Prostate gland (tissue), 2 donors: Measurements from ENCODE around the gene TTLL5. TPM values are rescaled to one million over a fixed set of nuclear protein-coding genes. Genes with fewer than 3 reads are reported as not detected.

Experiments used
- DNase-seq: peaks from one replicate; pipeline ENCODE4 v3.0.0-alpha.2; 2019; ENCODE audit warnings: low spot score
- H3K27ac ChIP-seq, 2 donors: fragments of 200-600 bp; sonication (generic); 2 replicates each; pipeline ENCODE4 v1.5.1; 2017 to 2019
- H3K27me3 ChIP-seq: fragments of 200-600 bp; sonication (generic); replicated peaks from 2 replicates; pipeline ENCODE4 v1.5.1; 2019; ENCODE audit not compliant: insufficient read depth
- H3K36me3 ChIP-seq, 2 donors: fragments of 200-600 bp; sonication (generic); 1 replicate in 1 of 2; 2 replicates in 1 of 2; pipeline versions ENCODE4 v1.5.1 to v1.8.1; 2017 to 2019
- H3K4me1 ChIP-seq: fragments of 200-600 bp; sonication (generic); replicated peaks from 2 replicates; pipeline ENCODE4 v1.5.1; 2019
- H3K4me3 ChIP-seq, 2 donors: fragments of 200-600 bp; sonication (generic); 2 replicates each; pipeline ENCODE4 v1.5.1; 2017 to 2019
- H3K9me3 ChIP-seq: fragments of 200-600 bp; sonication (generic); 2 replicates; pipeline ENCODE4 v1.5.1; 2017
- POLR2A ChIP-seq: fragments of 450-650 bp; IDR thresholded peaks from one replicate; pipeline ENCODE4 v1.6.1; 2016; ENCODE audit warnings: antibody characterized with exemption, mild to moderate bottlenecking
- POLR2AphosphoS5 ChIP-seq: sonication (generic); formaldehyde crosslinking; IDR thresholded peaks from one replicate; pipeline ENCODE4 v1.6.1; 2017; ENCODE audit warnings: antibody characterized with exemption
- WGBS: methylation state at CpG from one replicate; pipeline ENCODE4 v1.1.5; 2018; 5-methylcytosine and 5-hydroxymethylcytosine counted together
- intact Hi-C: fragments of 100-400 bp; cut with DNase I; formaldehyde crosslinking; loops from one replicate; pipeline ENCODE4 v1.14.2; 2022
- total RNA-seq, 2 donors: library from RNA; depleted of rRNA; stranded (reverse); fragments of >200 nt; gene quantifications; one replicate each; pipeline ENCODE4 v1.1.0, GENCODE V29; 2016
- TF ChIP-seq, protein P1 (sequence below), 4 experiments: fragments of 200-600 bp in 2 of 4; fragments of 450-650 bp in 2 of 4; sonication (generic) in 2 of 4; IDR thresholded peaks; 1 replicate in 3 of 4; 2 replicates in 1 of 4; pipeline ENCODE4 v1.5.1; 2016 to 2019; ENCODE audit warnings: antibody characterized with exemption in 4 of 4, mild to moderate bottlenecking in 2 of 4, moderate library complexity in 2 of 4

TTLL5 gene
- total RNA-seq, 2 donors from 2014 or later = 40.3 to 46.2 TPM

DNA sequence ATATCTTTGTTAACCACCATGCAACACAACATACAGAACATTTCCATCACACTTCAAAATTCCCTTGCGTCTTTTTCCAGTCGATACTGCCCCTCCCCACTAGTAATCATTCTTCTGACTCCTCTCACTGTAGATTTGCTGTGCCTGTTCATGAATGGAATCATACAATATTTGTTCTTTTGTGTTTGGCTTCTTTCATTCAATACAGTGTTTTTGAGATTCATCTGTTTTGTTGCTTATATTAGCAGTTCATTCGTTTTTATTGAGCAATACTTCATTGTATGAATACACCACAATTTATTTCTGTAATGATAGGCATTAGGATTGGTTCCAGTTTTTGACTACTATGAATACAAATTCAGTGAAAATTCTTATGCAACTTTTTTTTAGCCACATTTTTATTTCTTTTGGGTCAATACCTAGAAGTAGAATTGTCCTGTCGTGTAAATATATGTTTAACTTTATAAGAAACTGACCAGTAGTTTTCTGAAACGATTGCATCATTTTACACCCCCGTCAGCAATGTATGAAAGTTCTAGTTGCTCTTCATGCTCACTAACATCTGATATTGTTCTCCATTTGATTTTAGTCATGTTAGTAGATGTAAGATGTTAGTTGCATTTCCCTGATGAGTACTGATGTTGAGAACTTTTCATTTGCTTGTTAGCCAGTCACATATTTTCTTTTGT, 193.2 kb downstream of the TTLL5 start:
- no peak for DNase-seq
- 79% methylated on average over 6 of the region's 6 CpGs for WGBS
- no peak overlapping the region for H3K27ac ChIP-seq
- H3K4me1 ChIP-seq = peaks cover 1% of the 10 kb centered on the region
- H3K9me3 ChIP-seq = no peaks in the 10 kb centered on the region
- no peaks in the 10 kb centered on the region for H3K27me3 ChIP-seq
- intact Hi-C loops = no loop called here
- no peaks in the 10 kb centered on the region for H3K36me3 ChIP-seq
- no peak overlapping the region for H3K4me3 ChIP-seq
- TF ChIP-seq POLR2A = no peak
- TF ChIP-seq, protein P1, sequence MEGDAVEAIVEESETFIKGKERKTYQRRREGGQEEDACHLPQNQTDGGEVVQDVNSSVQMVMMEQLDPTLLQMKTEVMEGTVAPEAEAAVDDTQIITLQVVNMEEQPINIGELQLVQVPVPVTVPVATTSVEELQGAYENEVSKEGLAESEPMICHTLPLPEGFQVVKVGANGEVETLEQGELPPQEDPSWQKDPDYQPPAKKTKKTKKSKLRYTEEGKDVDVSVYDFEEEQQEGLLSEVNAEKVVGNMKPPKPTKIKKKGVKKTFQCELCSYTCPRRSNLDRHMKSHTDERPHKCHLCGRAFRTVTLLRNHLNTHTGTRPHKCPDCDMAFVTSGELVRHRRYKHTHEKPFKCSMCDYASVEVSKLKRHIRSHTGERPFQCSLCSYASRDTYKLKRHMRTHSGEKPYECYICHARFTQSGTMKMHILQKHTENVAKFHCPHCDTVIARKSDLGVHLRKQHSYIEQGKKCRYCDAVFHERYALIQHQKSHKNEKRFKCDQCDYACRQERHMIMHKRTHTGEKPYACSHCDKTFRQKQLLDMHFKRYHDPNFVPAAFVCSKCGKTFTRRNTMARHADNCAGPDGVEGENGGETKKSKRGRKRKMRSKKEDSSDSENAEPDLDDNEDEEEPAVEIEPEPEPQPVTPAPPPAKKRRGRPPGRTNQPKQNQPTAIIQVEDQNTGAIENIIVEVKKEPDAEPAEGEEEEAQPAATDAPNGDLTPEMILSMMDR (IDR thresholded peaks at IDR 0.05) = no peak

DNA sequence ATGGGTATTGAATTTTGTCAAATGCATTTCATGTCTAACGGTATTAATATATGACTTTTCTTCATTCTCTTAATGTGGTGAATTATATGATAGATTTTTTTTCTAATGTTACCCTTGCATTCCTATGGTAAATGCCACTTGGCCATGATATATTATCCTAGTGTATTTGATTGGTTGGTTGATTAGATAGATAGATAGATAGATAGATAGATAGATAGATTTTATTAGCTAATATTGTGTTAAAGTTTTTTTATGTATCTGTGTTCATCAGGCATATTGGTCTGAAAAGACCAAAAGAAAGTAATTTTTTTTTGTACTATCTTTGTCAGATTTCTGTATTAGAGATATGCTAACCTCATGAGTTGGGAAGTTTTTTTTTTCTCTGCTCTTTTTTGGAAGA, 196.2 kb downstream of the TTLL5 start:
- no peaks in the 10 kb centered on the region for H3K27me3 ChIP-seq
- H3K36me3 ChIP-seq = no peaks in the 10 kb centered on the region
- intact Hi-C loops = no loop called here
- no peak overlapping the region for H3K4me3 ChIP-seq
- H3K27ac ChIP-seq = no peak overlapping the region
- H3K4me1 ChIP-seq = peaks cover 12% of the 10 kb centered on the region
- no peaks in the 10 kb centered on the region for H3K9me3 ChIP-seq
- WGBS = 91% methylated on average over 1 of the region's 1 CpG
- TF ChIP-seq, protein P1 (IDR thresholded peaks at IDR 0.05) = no peak
- TF ChIP-seq POLR2A = no peak
- no peak for TF ChIP-seq POLR2AphosphoS5
- DNase-seq = no peak

DNA sequence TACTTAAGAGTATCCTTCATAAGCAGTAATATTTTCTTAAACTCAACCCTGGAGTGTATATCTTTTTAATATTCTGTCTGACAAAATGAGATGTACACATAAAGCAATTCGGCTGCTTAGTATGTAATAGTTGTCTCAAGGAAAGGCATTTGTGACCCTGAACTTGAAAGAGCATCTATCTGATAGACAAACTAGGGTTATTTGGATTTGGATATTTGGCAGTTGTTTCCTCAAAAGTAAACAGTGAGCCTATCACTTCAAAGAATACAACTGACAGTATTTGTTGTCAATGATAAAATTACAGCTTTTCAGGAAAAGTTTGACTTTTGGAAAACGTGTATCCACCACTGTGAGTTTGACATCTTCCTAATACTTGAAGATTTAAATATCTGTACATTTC, 197.3 kb downstream of the TTLL5 start:
- peaks cover 12% of the 10 kb centered on the region for H3K4me1 ChIP-seq
- WGBS = 72% methylated on average over 2 of the region's 2 CpGs
- H3K27me3 ChIP-seq = no peaks in the 10 kb centered on the region
- TF ChIP-seq POLR2A (no peak), POLR2AphosphoS5 (no peak)
- TF ChIP-seq, protein P1 (IDR thresholded peaks at IDR 0.05) = no peak
- H3K36me3 ChIP-seq = no peaks in the 10 kb centered on the region
- DNase-seq = no peak
- no peak overlapping the region for H3K4me3 ChIP-seq
- intact Hi-C loops = no loop called here
- H3K9me3 ChIP-seq = no peaks in the 10 kb centered on the region
- peak overlapping the region in 1 of 2 donors; percentile 9 for H3K27ac ChIP-seq

DNA sequence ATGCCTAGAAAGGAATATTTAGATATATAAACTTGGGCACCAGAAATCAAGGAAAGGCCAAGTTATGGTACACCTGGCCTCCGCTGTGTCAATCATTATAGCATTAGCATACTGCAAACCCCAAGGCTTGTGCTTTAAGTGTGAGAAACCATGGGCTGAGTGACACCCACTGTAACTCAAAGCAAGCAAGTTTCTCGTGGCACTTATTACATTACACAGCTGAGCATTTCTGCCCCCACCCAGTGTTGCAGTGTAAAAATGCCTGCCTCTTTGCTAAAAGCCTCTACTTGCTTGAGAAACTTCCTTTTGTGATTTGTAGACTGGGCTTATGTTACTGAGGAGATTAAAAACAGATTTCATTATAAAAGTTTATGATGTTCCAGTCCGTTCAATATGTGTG, 198.7 kb downstream of the TTLL5 start:
- TF ChIP-seq POLR2AphosphoS5 (no peak), POLR2A (no peak)
- TF ChIP-seq, protein P1 (IDR thresholded peaks at IDR 0.05) = no peak
- intact Hi-C loops = no loop called here
- peak overlapping the region; percentile 17 to 42 for H3K27ac ChIP-seq

DNA sequence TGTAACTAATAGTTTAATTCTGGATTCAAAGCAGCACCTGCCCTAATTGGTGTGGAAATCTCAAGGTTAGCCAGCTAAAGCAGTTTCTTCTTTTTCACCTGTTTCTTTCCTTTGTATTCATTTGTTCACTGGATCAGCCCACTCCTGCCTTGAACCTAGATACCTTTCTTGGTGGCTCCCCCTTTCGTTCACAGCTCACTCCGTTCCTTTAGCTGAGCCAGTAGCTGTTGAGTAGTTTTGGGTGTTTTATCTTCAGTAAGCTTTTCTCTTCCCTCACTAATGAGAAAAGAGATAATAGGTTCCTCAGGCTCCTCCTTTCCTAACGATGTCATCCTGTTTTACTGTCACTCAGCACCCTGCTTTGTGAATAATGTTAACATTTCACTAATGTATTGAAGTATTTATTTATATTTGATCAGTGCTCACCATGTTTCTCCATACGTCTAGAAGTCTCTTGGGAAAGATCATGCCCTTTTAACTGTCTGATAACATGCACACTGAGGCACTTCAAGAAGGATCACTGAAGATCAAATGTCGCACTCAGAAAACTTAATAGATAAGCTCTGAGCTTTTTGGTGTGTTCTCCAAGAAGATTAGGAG, 199.6 kb downstream of the TTLL5 start:
- no peaks in the 10 kb centered on the region for H3K27me3 ChIP-seq
- TF ChIP-seq POLR2A = no peak
- H3K4me1 ChIP-seq = peaks cover 15% of the 10 kb centered on the region
- no peak for DNase-seq
- peak overlapping the region; percentile 17 to 42 for H3K27ac ChIP-seq
- H3K9me3 ChIP-seq = no peaks in the 10 kb centered on the region
- intact Hi-C loops = no loop called here
- no peaks in the 10 kb centered on the region for H3K36me3 ChIP-seq
- 69% methylated on average over 5 of the region's 5 CpGs for WGBS
- H3K4me3 ChIP-seq = no peak overlapping the region

More for the DNA sequence above, 198.7 kb downstream of the TTLL5 start:
- DNase-seq = no peak
- Histone ChIP-seq H3K9me3 (no peaks in the 10 kb centered on the region), H3K36me3 (no peaks in the 10 kb centered on the region), H3K4me3 (no peak overlapping the region), H3K4me1 (peaks cover 12% of the 10 kb centered on the region), H3K27me3 (no peaks in the 10 kb centered on the region)
- WGBS = 55% methylated on average over 3 of the region's 3 CpGs
